Activated CD4-positive, alpha-beta T cell treated with anti-CD3 and anti-CD28 coated beads, Interleukin-2, amount 50 U/mL, for 24 hours (primary cell): ENCODE results near the gene DSCAM.
"Not testable (repeated sequence)": the region's sequence is repeated elsewhere in the genome, so short reads cannot be mapped to it uniquely, and the experiment has no call there.

Experiments
- DNase-seq, 2 donors: peaks; one replicate each; pipeline ENCODE4 v3.0.0-alpha.2; 2020; ENCODE audit warnings: low read depth in 1 of 2, low spot score in 1 of 2

DSCAM gene, protein sequence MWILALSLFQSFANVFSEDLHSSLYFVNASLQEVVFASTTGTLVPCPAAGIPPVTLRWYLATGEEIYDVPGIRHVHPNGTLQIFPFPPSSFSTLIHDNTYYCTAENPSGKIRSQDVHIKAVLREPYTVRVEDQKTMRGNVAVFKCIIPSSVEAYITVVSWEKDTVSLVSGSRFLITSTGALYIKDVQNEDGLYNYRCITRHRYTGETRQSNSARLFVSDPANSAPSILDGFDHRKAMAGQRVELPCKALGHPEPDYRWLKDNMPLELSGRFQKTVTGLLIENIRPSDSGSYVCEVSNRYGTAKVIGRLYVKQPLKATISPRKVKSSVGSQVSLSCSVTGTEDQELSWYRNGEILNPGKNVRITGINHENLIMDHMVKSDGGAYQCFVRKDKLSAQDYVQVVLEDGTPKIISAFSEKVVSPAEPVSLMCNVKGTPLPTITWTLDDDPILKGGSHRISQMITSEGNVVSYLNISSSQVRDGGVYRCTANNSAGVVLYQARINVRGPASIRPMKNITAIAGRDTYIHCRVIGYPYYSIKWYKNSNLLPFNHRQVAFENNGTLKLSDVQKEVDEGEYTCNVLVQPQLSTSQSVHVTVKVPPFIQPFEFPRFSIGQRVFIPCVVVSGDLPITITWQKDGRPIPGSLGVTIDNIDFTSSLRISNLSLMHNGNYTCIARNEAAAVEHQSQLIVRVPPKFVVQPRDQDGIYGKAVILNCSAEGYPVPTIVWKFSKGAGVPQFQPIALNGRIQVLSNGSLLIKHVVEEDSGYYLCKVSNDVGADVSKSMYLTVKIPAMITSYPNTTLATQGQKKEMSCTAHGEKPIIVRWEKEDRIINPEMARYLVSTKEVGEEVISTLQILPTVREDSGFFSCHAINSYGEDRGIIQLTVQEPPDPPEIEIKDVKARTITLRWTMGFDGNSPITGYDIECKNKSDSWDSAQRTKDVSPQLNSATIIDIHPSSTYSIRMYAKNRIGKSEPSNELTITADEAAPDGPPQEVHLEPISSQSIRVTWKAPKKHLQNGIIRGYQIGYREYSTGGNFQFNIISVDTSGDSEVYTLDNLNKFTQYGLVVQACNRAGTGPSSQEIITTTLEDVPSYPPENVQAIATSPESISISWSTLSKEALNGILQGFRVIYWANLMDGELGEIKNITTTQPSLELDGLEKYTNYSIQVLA (N-terminal part only)

GRCh38 chr21:40846587-40847411 lies at the start of gene DSCAM:
Gene DSCAM, minus strand, starts transcription at chr21:40847158. Its CDS starts 497 bp downstream, at chr21:40846661.
- no peak for DNase-seq

DNA sequence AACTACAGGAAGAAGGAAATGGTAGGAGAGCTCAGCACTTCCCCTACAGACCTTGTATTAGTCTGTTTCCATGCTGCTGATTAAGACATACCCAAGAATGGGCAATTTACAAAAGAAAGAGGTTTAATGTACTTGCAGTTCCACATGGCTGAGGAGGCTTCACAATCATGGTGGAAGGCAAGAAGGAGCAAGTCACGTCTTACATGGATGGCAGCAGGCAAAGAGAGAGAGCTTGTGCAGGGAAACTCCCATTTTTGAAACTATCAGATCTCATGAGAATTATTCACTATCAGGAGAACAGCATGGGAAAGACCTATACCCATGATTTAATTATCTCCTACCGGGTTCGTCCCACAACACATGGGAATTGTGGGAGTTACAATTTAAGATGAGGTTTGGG lies 48.7 kb upstream of the DSCAM start:
- not testable (repeated sequence) for DNase-seq

DNA sequence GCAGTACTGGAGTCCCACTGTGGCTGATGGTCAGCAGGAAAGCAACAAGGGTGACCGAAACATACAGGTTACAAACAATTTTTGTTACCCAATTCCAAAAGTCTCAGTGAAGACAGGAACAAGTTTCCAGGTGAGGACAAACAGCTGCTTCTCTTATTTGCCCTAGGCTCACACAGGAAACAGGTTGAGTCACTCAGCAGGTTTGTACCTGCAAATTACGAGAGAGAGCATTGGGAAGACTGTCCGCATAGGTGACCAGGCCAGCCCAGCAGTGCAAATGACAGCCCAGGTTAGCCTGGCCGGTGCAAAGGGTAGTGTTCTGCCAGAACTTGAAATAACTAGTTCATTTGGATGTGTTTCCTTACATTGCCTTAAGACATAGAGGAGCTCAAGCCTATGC lies 40.0 kb upstream of the DSCAM start:
- no peak for DNase-seq

- DNase-seq = no peak
Observed at GRCh38 chr21:40886006-40886405, 39.0 kb upstream of the DSCAM start.

- no peak for DNase-seq
Observed at GRCh38 chr21:40882192-40882915, 35.4 kb upstream of the DSCAM start.

DNA sequence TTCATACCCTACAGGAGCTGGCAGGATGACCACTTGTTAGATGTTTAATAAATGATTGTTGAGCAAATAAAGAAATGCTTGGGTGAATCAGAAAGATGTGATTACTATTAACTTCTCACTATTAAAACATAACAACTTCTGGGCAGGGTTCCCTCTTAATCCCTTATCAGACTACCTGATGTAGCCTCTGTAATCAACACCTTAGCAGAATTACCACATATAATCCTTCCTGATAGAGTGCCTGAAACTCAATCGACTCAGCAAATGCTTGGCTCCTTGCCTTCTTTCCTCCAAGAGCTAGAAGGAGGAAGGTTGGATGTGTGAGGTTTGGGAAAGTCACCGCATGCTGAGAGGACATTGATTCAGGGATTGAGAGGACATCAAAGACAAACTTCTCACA lies 34.8 kb upstream of the DSCAM start:
- DNase-seq = no peak

DNA sequence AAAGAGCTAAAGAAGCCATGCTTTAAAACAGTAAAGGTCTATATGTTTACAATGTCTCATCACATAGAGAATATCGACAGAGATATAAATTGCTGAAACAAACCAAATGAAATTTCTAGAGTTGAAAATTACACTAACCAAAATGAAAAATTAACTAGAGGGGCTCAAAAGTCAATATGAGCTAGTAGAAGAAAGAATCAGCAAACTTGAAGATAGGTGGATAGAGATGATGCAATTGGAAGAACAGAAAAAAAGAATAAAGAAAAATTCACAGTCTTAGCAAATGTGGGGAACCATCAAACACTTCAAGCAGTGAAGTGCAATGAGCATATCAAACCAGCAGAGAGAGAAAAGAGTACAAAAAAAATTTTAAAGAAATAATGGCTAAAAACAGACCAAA lies 24.1 kb upstream of the DSCAM start:
- no peak for DNase-seq

- DNase-seq = no peak
Observed at GRCh38 chr21:40863839-40864238, 16.9 kb upstream of the DSCAM start.

DNA sequence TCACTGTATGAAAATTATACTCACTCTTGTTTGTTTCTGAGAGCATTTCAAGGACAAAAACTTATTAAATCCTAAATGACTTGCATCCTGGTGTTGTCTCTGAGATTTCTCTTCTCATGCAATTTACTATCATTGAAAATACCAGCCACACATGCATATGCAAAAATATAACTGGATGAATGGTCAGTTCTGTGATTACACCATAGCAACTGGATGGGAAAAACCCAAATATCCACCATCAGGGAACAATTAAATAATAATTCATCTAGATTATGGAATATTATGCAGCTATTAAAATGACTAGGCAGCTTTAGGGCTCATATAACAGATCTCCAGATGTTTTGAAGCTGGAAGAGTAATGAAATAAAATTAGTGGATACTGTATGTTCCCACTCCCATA lies 11.6 kb upstream of the DSCAM start:
- no peak for DNase-seq

GRCh38 chr21:40853956-40854688 lies 7.2 kb upstream of the DSCAM start:
- no peak for DNase-seq

- DNase-seq = no peak
Observed at GRCh38 chr21:40852563-40852962, 5.6 kb upstream of the DSCAM start.

DNA sequence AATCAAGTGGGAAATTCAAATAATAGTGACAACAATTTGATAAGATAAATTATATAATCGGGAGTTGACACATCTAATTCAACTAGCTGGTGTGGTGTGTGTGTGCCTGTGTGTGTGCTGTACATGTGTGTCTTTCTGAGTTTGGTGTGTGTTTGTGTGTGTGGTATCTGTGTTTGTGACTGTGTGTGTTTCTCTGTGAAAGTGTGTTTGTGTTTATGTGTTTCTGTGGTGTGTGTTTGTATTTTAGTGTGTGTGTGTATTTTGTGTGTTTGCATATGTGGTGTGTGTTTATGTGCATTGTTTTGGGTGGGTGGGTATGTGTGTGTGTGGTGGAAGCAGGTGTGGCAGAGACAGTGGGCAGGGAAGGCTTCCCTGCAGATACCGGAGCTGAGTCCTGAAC lies 4.8 kb upstream of the DSCAM start:
- DNase-seq = no peak

DNA sequence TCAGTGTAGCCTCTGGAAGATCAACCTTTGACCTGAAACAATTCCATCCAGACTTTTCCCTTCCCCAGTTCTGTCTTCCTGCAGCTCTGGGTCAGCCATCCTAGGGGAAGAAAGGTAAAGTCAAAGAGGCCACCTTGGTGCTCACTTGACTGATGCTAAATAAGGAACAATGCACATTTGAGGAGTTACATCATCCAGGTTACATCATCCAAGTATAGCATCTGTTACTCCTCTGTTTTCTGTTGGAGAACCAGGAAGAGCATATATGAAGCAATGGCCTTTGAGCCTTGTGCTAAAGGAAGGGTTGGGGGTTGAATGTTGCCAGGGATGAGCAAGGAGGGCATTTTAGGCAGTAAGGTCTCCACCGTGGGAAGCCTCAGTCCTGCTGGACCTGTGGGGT lies 3.1 kb upstream of the DSCAM start:
- DNase-seq = no peak

DNA sequence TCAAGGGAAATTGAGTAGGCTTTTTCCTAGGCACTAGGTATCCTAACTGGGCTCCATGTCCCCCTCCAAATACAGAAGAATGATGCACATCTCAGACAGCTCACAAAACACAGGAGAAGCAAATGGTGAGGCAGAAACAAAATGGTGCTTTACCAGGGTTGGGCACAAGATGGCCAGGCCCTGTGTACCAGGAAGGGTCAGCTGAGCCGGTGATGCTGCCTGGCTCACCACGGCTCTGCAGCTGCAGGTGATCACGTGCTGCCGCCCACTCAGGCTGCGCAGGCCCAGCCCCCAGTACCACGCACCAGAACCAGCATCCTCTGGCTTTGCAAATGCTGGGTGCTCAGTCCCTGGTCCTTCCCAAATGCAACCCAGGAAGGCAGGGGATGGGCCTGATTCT lies 993 bp upstream of the DSCAM start:
- no peak for DNase-seq

GRCh38 chr21:40846103-40846502 lies 855 bp downstream of the DSCAM start:
- no peak for DNase-seq

DNA sequence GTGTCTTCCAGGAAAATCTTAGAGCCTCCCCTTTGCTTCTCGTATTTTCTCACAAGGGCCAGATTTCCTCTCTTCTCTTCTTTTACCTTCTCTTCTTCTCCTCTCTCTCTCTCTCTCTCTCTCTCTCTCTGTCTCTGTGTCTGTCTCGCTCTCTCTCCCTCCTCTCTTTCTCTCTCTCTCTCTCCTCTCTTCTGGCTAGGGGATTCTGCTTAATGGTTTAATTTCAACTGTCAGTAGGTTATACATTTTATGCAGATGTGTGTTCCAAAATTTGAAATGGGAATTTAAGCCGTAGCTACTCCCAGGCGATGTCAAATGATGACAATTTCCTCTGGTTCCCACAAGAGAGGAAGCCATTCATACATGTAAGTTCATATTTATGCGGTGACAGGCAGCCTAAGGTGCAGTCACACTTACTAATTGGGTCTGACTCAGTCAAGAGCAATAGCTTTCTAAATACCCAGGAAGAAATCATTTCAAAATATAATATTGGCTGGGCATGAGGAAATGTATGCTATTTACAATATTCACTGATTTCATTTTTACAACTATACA lies 1.4 kb downstream of the DSCAM start:
- DNase-seq = no peak

DNA sequence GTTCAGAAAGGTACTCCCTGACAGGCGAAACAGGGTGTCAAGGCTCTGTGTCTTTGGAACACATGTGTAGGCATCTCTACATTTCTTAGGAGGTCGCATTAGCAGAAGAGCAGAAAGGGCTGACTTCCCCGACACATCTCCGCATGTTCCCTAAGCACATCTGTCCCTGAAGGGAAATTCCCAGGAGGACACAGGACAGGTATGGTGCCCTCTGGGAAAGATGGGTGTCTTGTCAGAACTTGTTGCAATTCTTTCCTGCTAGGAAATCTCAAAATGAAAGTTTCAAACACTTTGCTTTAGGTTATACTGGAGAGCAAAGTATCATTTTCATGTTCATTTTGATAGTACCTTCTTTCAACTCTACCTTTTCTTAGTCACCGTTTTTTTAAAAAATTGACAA lies 2.0 kb downstream of the DSCAM start:
- DNase-seq = no peak

DNA sequence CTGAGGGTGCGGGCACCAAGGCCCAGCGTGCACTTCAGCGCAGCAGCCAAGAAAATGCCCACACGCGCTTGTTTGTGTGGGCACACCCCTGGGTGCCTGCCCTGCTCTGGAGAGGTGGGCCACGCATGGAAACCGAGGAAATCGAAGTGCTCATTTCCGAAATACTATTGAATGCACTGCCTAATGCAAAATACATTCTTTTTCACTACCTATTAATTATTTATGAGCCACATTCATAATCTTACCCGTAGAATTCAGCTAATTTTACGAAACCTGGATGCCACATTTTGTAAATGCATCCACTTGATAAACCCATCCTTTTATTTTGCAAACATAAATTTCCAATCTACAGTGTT lies 4.8 kb downstream of the DSCAM start:
- no peak for DNase-seq

- no peak for DNase-seq
Observed at GRCh38 chr21:40841524-40842196, 5.3 kb downstream of the DSCAM start.
